Sigmoid colon (tissue), 7 donors: ENCODE measurements around the gene ZNF850. TPM values are rescaled to one million over a fixed set of nuclear protein-coding genes. Genes with fewer than 3 reads are reported as not detected.
"Not testable (repeated sequence)": the region's sequence is repeated elsewhere in the genome, so short reads cannot be mapped to it uniquely, and the experiment has no call there.

Source experiments
- DNase-seq: peaks from one replicate; pipeline ENCODE4 v3.0.0-alpha.2; 2019
- H3K27ac ChIP-seq, 4 donors: fragments of 200-600 bp; sonication (generic); one replicate each; pipeline ENCODE4 v1.5.1; 2016 to 2019; ENCODE audit warnings: mild to moderate bottlenecking in 1 of 4
- H3K27me3 ChIP-seq, 3 donors: fragments of 200-600 bp; sonication (generic); one replicate each; pipeline ENCODE4 v1.5.1; 2019; ENCODE audit warnings: mild to moderate bottlenecking in 1 of 3
- H3K36me3 ChIP-seq, 4 donors: fragments of 200-600 bp; sonication (generic); one replicate each; pipeline ENCODE4 v1.5.1; 2016 to 2019
- H3K4me1 ChIP-seq, 4 donors: fragments of 200-600 bp; sonication (generic); one replicate each; pipeline ENCODE4 v1.5.1; 2017 to 2019
- H3K4me3 ChIP-seq, 4 donors: fragments of 200-600 bp; sonication (generic); one replicate each; pipeline ENCODE4 v1.5.1; 2017 to 2019; ENCODE audit warnings: mild to moderate bottlenecking in 2 of 4, moderate library complexity in 1 of 4
- H3K9me3 ChIP-seq, 4 donors: fragments of 200-600 bp in 3 of 4; sonication (generic) in 3 of 4; one replicate each; pipeline versions ENCODE4 v1.5.1 to v1.6.1; 2013 to 2019
- EP300 ChIP-seq, 4 donors: sonication (generic); formaldehyde crosslinking; IDR thresholded peaks; one replicate each; pipeline ENCODE4 v1.6.1; 2017; ENCODE audit warnings: antibody characterized with exemption in 4 of 4
- POLR2A ChIP-seq, 2 donors: fragments of 450-650 bp; IDR thresholded peaks; one replicate each; pipeline ENCODE4 v1.6.1; 2016; ENCODE audit warnings: antibody characterized with exemption in 2 of 2, mild to moderate bottlenecking in 2 of 2, moderate library complexity in 2 of 2
- POLR2AphosphoS5 ChIP-seq, 4 donors: sonication (generic); formaldehyde crosslinking; IDR thresholded peaks; one replicate each; pipeline ENCODE4 v1.6.1; 2017; ENCODE audit warnings: antibody characterized with exemption in 4 of 4
- WGBS, 2 donors: extraction: QIAGEN DNeasy Blood & Tissue Kit; methylation state at CpG; one replicate each; pipeline ENCODE4 v1.1.7; 2013; 5-methylcytosine and 5-hydroxymethylcytosine counted together
- intact Hi-C: fragments of 100-400 bp; cut with DNase I; formaldehyde crosslinking; loops from one replicate; pipeline ENCODE4 v1.15.1; 2023
- polyA plus RNA-seq, 3 donors: library from polyadenylated mRNA; stranded (reverse); fragments of 200-250 nt; gene quantifications; one replicate each; pipeline ENCODE4 v1.2.3, GENCODE V29; 2013
- total RNA-seq, 4 donors: library from RNA; depleted of rRNA; stranded (reverse); fragments of >200 nt; gene quantifications; one replicate each; pipeline ENCODE4 v1.1.0, GENCODE V29; 2016
- TF ChIP-seq, protein P1 (sequence below), 4 experiments: fragments of 450-650 bp in 3 of 4; fragments of 200-600 bp in 1 of 4; IDR thresholded peaks; one replicate each; pipeline ENCODE4 v1.5.1; 2016 to 2019; ENCODE audit warnings: antibody characterized with exemption in 4 of 4, mild to moderate bottlenecking in 3 of 4, moderate library complexity in 2 of 4
- donor health status: healthy with polysubstance abuse.
- donor health status: Bipolar disorder and iron deficiency.
- donor health status: healthy.

The ZNF850 gene
- total and polyA plus RNA-seq, 7 donors, result 0.23 to 4.6 (median 2.2) TPM

DNA sequence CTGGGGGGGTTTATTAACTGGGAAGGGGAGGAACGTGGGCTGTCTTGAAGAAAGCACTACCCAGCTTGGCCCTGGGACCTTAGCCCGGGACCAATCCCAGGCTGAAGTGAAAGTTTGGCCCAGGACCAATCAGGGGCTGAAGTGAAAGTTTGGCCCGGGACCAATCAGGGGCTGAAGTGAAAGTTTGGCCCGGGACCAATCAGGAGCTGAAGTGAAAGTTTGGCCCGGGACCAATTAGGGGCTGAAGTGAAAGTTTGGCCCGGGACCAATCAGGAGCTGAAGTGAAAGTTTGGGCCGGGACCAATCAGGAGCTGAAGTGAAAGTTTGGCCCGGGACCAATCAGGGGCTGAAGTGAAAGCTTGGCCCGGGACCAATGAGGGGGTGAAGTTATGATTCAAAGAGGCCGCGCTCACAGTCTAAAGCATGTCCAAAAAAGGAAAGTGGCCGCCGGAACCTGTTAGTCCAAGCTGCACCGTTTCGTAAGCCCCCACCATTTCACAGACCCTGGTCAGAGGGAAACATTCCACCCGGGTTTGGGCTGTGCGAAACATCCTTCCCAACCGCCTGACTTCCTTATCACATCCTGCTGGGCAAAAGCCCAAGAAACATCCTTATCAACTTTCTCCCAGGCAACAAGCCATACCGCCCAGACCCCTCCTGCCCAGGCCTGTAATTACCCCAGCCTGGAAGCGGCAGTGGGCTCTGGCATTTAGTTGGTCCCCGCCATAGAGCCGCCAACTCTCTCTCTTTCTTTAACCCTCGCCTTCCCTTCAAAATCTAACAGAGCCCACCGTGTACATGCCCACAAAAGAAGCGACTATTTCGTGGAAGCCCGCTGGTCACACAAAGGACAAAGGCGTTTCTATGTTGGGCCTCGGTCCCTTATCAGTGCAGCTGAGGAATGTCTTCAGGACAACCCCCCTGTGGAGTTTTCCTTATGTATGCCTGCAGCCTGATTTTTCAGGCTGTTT lies 1.1 kb downstream of the ZNF850 start:
- 2 to 3% methylated on average over 29 of the region's 29 CpGs for WGBS, 2 donors
- Histone ChIP-seq H3K27ac (peak overlapping the region; percentile 80 to 88 (median 84)), H3K9me3 (peaks cover 0 to 32% (median 5%) of the 10 kb centered on the region in 4 donors), H3K36me3 (no peaks in the 10 kb centered on the region), H3K4me1 (peaks cover 0 to 20% (median 10%) of the 10 kb centered on the region in 4 donors), H3K27me3 (peaks cover 0 to 9% (median 0%) of the 10 kb centered on the region in 3 donors), H3K4me3 (peak overlapping the region; percentile 53 to 76 (median 71))
- TF ChIP-seq POLR2A (IDR thresholded peaks at IDR 0.05), result no peak
- no peak for TF ChIP-seq POLR2AphosphoS5 (IDR thresholded peaks at IDR 0.05)
- TF ChIP-seq EP300 (IDR thresholded peaks at IDR 0.05), result no peak
- TF ChIP-seq, protein P1, sequence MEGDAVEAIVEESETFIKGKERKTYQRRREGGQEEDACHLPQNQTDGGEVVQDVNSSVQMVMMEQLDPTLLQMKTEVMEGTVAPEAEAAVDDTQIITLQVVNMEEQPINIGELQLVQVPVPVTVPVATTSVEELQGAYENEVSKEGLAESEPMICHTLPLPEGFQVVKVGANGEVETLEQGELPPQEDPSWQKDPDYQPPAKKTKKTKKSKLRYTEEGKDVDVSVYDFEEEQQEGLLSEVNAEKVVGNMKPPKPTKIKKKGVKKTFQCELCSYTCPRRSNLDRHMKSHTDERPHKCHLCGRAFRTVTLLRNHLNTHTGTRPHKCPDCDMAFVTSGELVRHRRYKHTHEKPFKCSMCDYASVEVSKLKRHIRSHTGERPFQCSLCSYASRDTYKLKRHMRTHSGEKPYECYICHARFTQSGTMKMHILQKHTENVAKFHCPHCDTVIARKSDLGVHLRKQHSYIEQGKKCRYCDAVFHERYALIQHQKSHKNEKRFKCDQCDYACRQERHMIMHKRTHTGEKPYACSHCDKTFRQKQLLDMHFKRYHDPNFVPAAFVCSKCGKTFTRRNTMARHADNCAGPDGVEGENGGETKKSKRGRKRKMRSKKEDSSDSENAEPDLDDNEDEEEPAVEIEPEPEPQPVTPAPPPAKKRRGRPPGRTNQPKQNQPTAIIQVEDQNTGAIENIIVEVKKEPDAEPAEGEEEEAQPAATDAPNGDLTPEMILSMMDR (IDR thresholded peaks at IDR 0.05), result no peak
- peak; percentile 69 for DNase-seq
- intact Hi-C loops, result loop anchor here (2.0 kb wide), 5 partner anchors 25 to 307 kb away; partner anchors contain the start of genes ZNF345, ZNF420, ZNF461 and ZNF790

DNA sequence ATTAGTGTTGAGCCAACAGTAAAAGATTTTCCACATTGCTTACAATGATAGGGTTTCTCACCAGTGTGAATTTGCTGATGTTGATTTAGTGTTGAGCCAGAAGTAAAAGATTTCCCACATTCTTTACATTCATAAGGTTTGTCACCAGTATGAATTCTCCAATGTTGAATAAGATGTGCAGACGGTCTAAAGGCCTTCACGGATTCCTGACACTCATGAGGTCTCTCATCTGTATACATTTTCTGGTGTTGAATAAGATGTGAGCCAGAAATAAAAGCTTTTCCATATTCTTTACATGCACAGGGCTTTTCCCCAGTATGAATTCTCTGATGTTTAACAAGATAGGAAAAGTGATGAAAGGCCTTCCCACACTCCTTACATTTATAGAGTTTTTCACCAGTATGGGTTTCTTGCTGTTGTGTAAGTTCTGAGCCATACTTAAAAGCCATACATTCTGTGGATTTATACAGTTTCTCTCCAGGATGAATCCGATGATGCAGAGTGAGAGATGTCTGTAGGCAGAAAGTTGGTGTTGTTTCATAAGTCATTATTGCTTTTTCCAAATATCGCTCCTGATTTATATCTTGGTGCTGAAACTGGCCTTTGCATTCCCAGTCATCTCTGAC lies 22.4 kb downstream of the ZNF850 start:
- no peak overlapping the region for H3K4me3 ChIP-seq
- no peaks in the 10 kb centered on the region for H3K27me3 ChIP-seq
- H3K4me1 ChIP-seq, result no peaks in the 10 kb centered on the region
- no peak for DNase-seq
- H3K27ac ChIP-seq, result no peak overlapping the region
- no peak for TF ChIP-seq POLR2A (IDR thresholded peaks at IDR 0.05)
- TF ChIP-seq EP300 (IDR thresholded peaks at IDR 0.05), result no peak
- TF ChIP-seq, protein P1 (IDR thresholded peaks at IDR 0.05), result no peak
- TF ChIP-seq POLR2AphosphoS5 (IDR thresholded peaks at IDR 0.05), result no peak
- 97 to 98% methylated on average over 4 of the region's 4 CpGs for WGBS, 2 donors
- intact Hi-C loops, result no loop called here
- peaks cover 69 to 96% (median 83%) of the 10 kb centered on the region in 4 donors for H3K9me3 ChIP-seq
- H3K36me3 ChIP-seq, result peaks cover 11 to 96% (median 55%) of the 10 kb centered on the region in 4 donors

DNA sequence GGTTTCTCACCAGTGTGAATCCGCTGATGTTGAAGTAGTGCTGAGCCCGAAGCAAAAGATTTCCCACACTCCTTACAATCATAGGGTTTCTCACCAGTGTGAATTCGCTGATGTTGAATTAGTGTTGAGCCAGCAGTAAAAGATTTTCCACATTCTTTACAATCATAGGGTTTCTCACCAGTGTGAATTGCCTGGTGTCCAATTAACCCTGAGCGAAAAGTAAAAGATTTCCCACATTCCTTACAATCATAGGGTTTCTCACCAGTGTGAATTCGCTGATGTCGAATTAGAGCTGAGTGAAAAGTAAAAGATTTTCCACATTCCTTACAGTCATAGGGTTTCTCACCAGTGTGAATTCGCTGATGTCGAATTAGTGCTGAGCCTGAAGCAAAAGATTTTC lies 23.0 kb downstream of the ZNF850 start:
- H3K4me3 ChIP-seq, intact Hi-C loops, H3K4me1 ChIP-seq, DNase-seq, H3K27me3 ChIP-seq, H3K27ac ChIP-seq: not testable (repeated sequence)
- H3K9me3 ChIP-seq, result peaks cover 72 to 95% (median 83%) of the 10 kb centered on the region in 4 donors
- WGBS, 2 donors, result 96 to 99% methylated on average over 8 of the region's 8 CpGs
- peaks cover 11 to 96% (median 49%) of the 10 kb centered on the region in 4 donors for H3K36me3 ChIP-seq

DNA sequence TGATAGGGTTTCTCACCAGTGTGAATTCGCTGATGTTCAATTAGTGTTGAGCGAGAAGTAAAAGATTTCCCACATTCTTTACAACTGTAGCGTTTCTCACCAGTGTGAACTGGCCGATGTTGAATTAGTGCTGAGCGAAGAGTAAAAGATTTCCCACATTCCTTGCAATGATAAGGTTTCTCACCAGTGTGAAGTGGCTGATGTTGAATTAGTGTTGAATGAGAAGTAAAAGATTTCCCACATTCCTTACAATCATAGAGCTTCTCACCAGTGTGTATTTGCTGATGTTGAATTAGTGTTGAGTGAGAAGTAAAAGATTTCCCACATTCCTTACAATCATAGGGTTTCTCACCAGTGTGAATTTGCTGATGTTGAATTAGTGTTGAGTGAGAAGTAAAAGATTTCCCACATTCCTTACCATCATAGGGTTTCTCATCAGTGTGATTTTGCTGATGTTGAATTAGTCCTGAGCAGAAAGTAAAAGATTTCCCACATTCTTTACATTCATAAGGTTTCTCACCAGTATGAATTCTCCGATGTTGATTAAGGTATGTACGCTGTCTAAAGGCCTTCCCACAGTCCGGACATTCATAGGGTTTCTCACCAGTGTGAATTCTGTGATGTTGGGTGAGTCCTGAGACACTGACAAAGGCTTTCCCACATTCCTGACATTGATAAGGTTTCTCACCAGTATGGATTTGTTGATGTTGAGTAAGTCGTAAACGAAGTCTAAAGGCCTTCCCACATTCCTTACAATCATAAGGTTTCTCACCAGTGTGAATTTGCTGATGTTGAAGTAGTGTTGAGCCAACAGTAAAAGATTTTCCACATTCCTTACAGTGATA lies 24.0 kb downstream of the ZNF850 start:
- H3K4me3 ChIP-seq, result no peak overlapping the region
- peaks cover 70 to 95% (median 82%) of the 10 kb centered on the region in 4 donors for H3K9me3 ChIP-seq
- TF ChIP-seq POLR2A (IDR thresholded peaks at IDR 0.05) (no peak), POLR2AphosphoS5 (IDR thresholded peaks at IDR 0.05) (no peak), EP300 (IDR thresholded peaks at IDR 0.05) (no peak)
- TF ChIP-seq, protein P1 (IDR thresholded peaks at IDR 0.05), result no peak
- WGBS, 2 donors, result 98% methylated on average over 10 of the region's 10 CpGs
- peaks cover 11 to 89% (median 47%) of the 10 kb centered on the region in 4 donors for H3K36me3 ChIP-seq
- intact Hi-C loops, result no loop called here
- no peaks in the 10 kb centered on the region for H3K27me3 ChIP-seq
- H3K27ac ChIP-seq, result no peak overlapping the region
- DNase-seq, result no peak
- H3K4me1 ChIP-seq, result no peaks in the 10 kb centered on the region
